Posterior cingulate gyrus (tissue), 11 donors: ENCODE measurements around the gene AMPD3.
A peak's percentile ranks its signal among the peaks of the same experiment; 100 is the strongest.

ENCODE experiments used
- DNase-seq, 10 donors: peaks; one replicate each; pipeline versions ENCODE4 v3.0.0 to v3.0.0-alpha.2; 2020 to 2021; ENCODE audit warnings: mixed read lengths in 3 of 10
- intact Hi-C: fragments of 100-400 bp; cut with DNase I; formaldehyde crosslinking; loops from one replicate; pipeline ENCODE4 v1.15.1; 2023

Gene AMPD3

GRCh38 chr11:10457901-10458300 is 2.8 kb downstream of the AMPD3 start:
- intact Hi-C loops = no loop called here

GRCh38 chr11:10459029-10459970 is 4.2 kb downstream of the AMPD3 start:
- DNase-seq = peak in 1 of 10 donors; percentile 77
- intact Hi-C loops = no loop called here

More at GRCh38 chr11:10457901-10458300, 2.8 kb downstream of the AMPD3 start:
- no peak for DNase-seq

- intact Hi-C loops = no loop called here
- peak in 1 of 10 donors; percentile 5 for DNase-seq
Observed at GRCh38 chr11:10460611-10461275, 5.7 kb downstream of the AMPD3 start.

GRCh38 chr11:10461276-10461790 is 6.3 kb downstream of the AMPD3 start:
- DNase-seq = no peak
- intact Hi-C loops = no loop called here

- intact Hi-C loops = no loop called here
Observed at GRCh38 chr11:10462746-10463300, 7.8 kb downstream of the AMPD3 start.

GRCh38 chr11:10473371-10473770 is 18.3 kb downstream of the AMPD3 start:
- peak in 1 of 10 donors; percentile 1 for DNase-seq
- intact Hi-C loops = no loop called here

More at GRCh38 chr11:10462746-10463300, 7.8 kb downstream of the AMPD3 start:
- DNase-seq = peak in 1 of 10 donors; percentile 5

GRCh38 chr11:10474551-10474950 is 19.5 kb downstream of the AMPD3 start:
- DNase-seq = peak in 2 of 10 donors; percentile 2 to 8
- intact Hi-C loops = no loop called here

- DNase-seq = peak in 1 of 10 donors; percentile 7
- intact Hi-C loops = no loop called here
Observed at GRCh38 chr11:10476342-10476741, 21.3 kb downstream of the AMPD3 start.

GRCh38 chr11:10476927-10477689 is 22.0 kb downstream of the AMPD3 start:
- intact Hi-C loops = no loop called here
- peak in 2 of 10 donors; percentile 14 to 19 for DNase-seq

GRCh38 chr11:10477690-10478046 is 22.6 kb downstream of the AMPD3 start:
- peak in 1 of 10 donors; percentile 13 for DNase-seq
- intact Hi-C loops = no loop called here

GRCh38 chr11:10478066-10478465 is 23.0 kb downstream of the AMPD3 start:
- intact Hi-C loops = no loop called here
- peak in 1 of 10 donors; percentile 13 for DNase-seq

- intact Hi-C loops = no loop called here
Observed at GRCh38 chr11:10478574-10479550, 23.8 kb downstream of the AMPD3 start.

GRCh38 chr11:10480026-10480425 is 25.0 kb downstream of the AMPD3 start:
- peak in 1 of 10 donors; percentile 14 for DNase-seq
- intact Hi-C loops = no loop called here

More at GRCh38 chr11:10478574-10479550, 23.8 kb downstream of the AMPD3 start:
- peak in 3 of 10 donors; percentile 15 to 81 (median 19) for DNase-seq

- peak in 1 of 10 donors; percentile 10 for DNase-seq
- intact Hi-C loops = no loop called here
Observed at GRCh38 chr11:10480760-10481159, 25.7 kb downstream of the AMPD3 start.

GRCh38 chr11:10481560-10482349 is 26.7 kb downstream of the AMPD3 start:
- intact Hi-C loops = no loop called here
- peak in 2 of 10 donors; percentile 14 to 77 for DNase-seq

- DNase-seq = peak in 1 of 10 donors; percentile 0
Observed at GRCh38 chr11:10483174-10483573, 28.1 kb downstream of the AMPD3 start.

GRCh38 chr11:10483584-10483983 is 28.5 kb downstream of the AMPD3 start:
- peak in 2 of 10 donors; percentile 6 to 7 for DNase-seq
- intact Hi-C loops = no loop called here

More at GRCh38 chr11:10483174-10483573, 28.1 kb downstream of the AMPD3 start:
- intact Hi-C loops = no loop called here
